Smooth muscle cell (in vitro differentiated cells): ENCODE measurements around the gene MTCH2. TPM values are rescaled to one million over a fixed set of nuclear protein-coding genes. Genes with fewer than 3 reads are reported as not detected.

Source experiments
- DNase-seq: peaks from one replicate; lab custom pipeline; 2025; ENCODE audit not compliant: unreplicated experiment; lab: John Stamatoyannopoulos, UW
- H2AFZ ChIP-seq: fragments of 200-600 bp; sonication (generic); 2 replicates; pipeline ENCODE4 v1.6.0; 2016; ENCODE audit warnings: antibody characterized with exemption, low read depth, mild to moderate bottlenecking
- H3F3A ChIP-seq: fragments of 200-600 bp; sonication (generic); 2 replicates; pipeline ENCODE4 v1.6.0; 2017; ENCODE audit warnings: antibody characterized with exemption, low read depth
- H3K27ac ChIP-seq: fragments of 200-600 bp; sonication (generic); 2 replicates; pipeline ENCODE4 v1.5.1; 2016; ENCODE audit warnings: low read depth, mild to moderate bottlenecking
- H3K27me3 ChIP-seq: fragments of 200-600 bp; sonication (generic); 2 replicates; pipeline ENCODE4 v1.6.1; 2016; ENCODE audit warnings: low read depth, mild to moderate bottlenecking
- H3K36me3 ChIP-seq: fragments of 200-600 bp; sonication (generic); 2 replicates; pipeline ENCODE4 v1.5.1; 2016; ENCODE audit warnings: low read depth
- H3K4me1 ChIP-seq: fragments of 200-600 bp; sonication (generic); 2 replicates; pipeline ENCODE4 v1.5.1; 2016; ENCODE audit warnings: low read depth
- H3K4me2 ChIP-seq: fragments of 200-600 bp; sonication (generic); 2 replicates; pipeline ENCODE4 v1.6.0; 2016; ENCODE audit warnings: mild to moderate bottlenecking
- H3K4me3 ChIP-seq: fragments of 200-600 bp; sonication (generic); 2 replicates; pipeline ENCODE4 v1.5.1; 2016; ENCODE audit warnings: mild to moderate bottlenecking
- H3K79me2 ChIP-seq: fragments of 200-600 bp; sonication (generic); 2 replicates; pipeline ENCODE4 v1.6.0; 2016; ENCODE audit warnings: low read depth, mild to moderate bottlenecking
- H3K9ac ChIP-seq: fragments of 200-600 bp; sonication (generic); 2 replicates; pipeline ENCODE4 v1.6.0; 2016; ENCODE audit warnings: low read depth
- H3K9me3 ChIP-seq: fragments of 200-600 bp; sonication (generic); replicated peaks from 2 replicates; pipeline ENCODE4 v1.5.1; 2016; ENCODE audit warnings: low read depth
- H4K20me1 ChIP-seq: fragments of 200-600 bp; sonication (generic); 2 replicates; pipeline ENCODE4 v1.6.0; 2016; ENCODE audit warnings: low read depth
- CTCF ChIP-seq: fragments of 200-600 bp; sonication (generic); IDR thresholded peaks from 2 replicates; pipeline ENCODE4 v1.5.1; 2017; ENCODE audit warnings: borderline replicate concordance, mild to moderate bottlenecking, antibody characterized with exemption; ENCODE audit not compliant: insufficient read depth, poor library complexity, severe bottlenecking
- WGBS: methylation state at CpG from one replicate; pipeline ENCODE4 v1.1.7; 2016; ENCODE audit warnings: low lambda C conversion rate; 5-methylcytosine and 5-hydroxymethylcytosine counted together
- polyA plus RNA-seq: library from polyadenylated mRNA; unstranded; fragments of >200 nt; fragmentation: Nextera tagmentation; extraction: Ambion mirVana; gene quantifications from 2 replicates; pipeline ENCODE4 v1.2.1, GENCODE V29; 2016
- total RNA-seq: library from RNA; depleted of rRNA; stranded (reverse); fragments of >200 nt; gene quantifications from 2 replicates; pipeline ENCODE4 v1.2.3, GENCODE V29; 2014

MTCH2 gene
- total and polyA plus RNA-seq, 2 experiments from 2014 or later = 97.0 to 152 TPM

GRCh38 chr11:47672283-47672730, 29.9 kb upstream of the MTCH2 start:
- no peak for TF ChIP-seq CTCF
- 96% methylated on average over 5 of the region's 5 CpGs for WGBS
- H2AFZ ChIP-seq = no peak overlapping the region
- H3F3A ChIP-seq = no peaks in the 10 kb centered on the region
- no peak overlapping the region for H3K4me2 ChIP-seq
- no peak overlapping the region for H3K27ac ChIP-seq
- no peak for DNase-seq
- H3K27me3 ChIP-seq = no peaks in the 10 kb centered on the region
- no peaks in the 10 kb centered on the region for H3K9me3 ChIP-seq
- H3K9ac ChIP-seq = no peak overlapping the region
- no peak overlapping the region for H3K4me3 ChIP-seq
- no peaks in the 10 kb centered on the region for H3K4me1 ChIP-seq
- H3K36me3 ChIP-seq = no peaks in the 10 kb centered on the region
- no peaks in the 10 kb centered on the region for H4K20me1 ChIP-seq
- H3K79me2 ChIP-seq = no peaks in the 10 kb centered on the region

GRCh38 chr11:47669856-47670255, 27.5 kb upstream of the MTCH2 start:
- Histone ChIP-seq H2AFZ (no peak overlapping the region), H4K20me1 (no peaks in the 10 kb centered on the region), H3K4me1 (no peaks in the 10 kb centered on the region), H3K36me3 (no peaks in the 10 kb centered on the region), H3K79me2 (no peaks in the 10 kb centered on the region), H3K27me3 (no peaks in the 10 kb centered on the region), H3K9ac (no peak overlapping the region), H3K9me3 (no peaks in the 10 kb centered on the region), H3K4me3 (no peak overlapping the region), H3F3A (no peaks in the 10 kb centered on the region), H3K4me2 (no peak overlapping the region), H3K27ac (no peak overlapping the region)
- DNase-seq = no peak
- WGBS = 97% methylated on average over 6 of the region's 6 CpGs
- no peak for TF ChIP-seq CTCF

GRCh38 chr11:47668665-47669064, 26.3 kb upstream of the MTCH2 start:
- TF ChIP-seq CTCF = no peak
- H3K4me2 ChIP-seq = no peak overlapping the region

GRCh38 chr11:47667555-47667954, 25.2 kb upstream of the MTCH2 start:
- H3K27me3 ChIP-seq = no peaks in the 10 kb centered on the region
- DNase-seq = no peak
- H3K4me1 ChIP-seq = no peaks in the 10 kb centered on the region
- no peaks in the 10 kb centered on the region for H4K20me1 ChIP-seq
- H3F3A ChIP-seq = no peaks in the 10 kb centered on the region
- H3K36me3 ChIP-seq = no peaks in the 10 kb centered on the region
- no peaks in the 10 kb centered on the region for H3K9me3 ChIP-seq
- H3K4me3 ChIP-seq = no peak overlapping the region
- 76% methylated on average over 2 of the region's 2 CpGs for WGBS
- TF ChIP-seq CTCF = no peak
- peak overlapping the region; percentile 39 for H2AFZ ChIP-seq
- no peaks in the 10 kb centered on the region for H3K79me2 ChIP-seq
- no peak overlapping the region for H3K27ac ChIP-seq
- no peak overlapping the region for H3K4me2 ChIP-seq
- no peak overlapping the region for H3K9ac ChIP-seq

More at GRCh38 chr11:47668665-47669064, 26.3 kb upstream of the MTCH2 start:
- Histone ChIP-seq H3K9ac (no peak overlapping the region), H4K20me1 (no peaks in the 10 kb centered on the region), H3K4me1 (no peaks in the 10 kb centered on the region), H3K4me3 (no peak overlapping the region), H3K36me3 (no peaks in the 10 kb centered on the region), H3K79me2 (no peaks in the 10 kb centered on the region), H3K9me3 (no peaks in the 10 kb centered on the region), H2AFZ (no peak overlapping the region), H3K27me3 (no peaks in the 10 kb centered on the region), H3F3A (no peaks in the 10 kb centered on the region), H3K27ac (no peak overlapping the region)
- no peak for DNase-seq
